GM18499 (cell line): ENCODE measurements around the gene KRT34.
"Not testable (repeated sequence)": the region's sequence is repeated elsewhere in the genome, so short reads cannot be mapped to it uniquely, and the experiment has no call there.

Experiments used
- ATAC-seq: cut with Tn5 transposase; IDR thresholded peaks from one replicate; pipeline ENCODE4 v1.9.1; 2021; ENCODE audit warnings: moderate number of reproducible peaks; ENCODE audit not compliant: insufficient read depth, unreplicated experiment

KRT34 gene

DNA sequence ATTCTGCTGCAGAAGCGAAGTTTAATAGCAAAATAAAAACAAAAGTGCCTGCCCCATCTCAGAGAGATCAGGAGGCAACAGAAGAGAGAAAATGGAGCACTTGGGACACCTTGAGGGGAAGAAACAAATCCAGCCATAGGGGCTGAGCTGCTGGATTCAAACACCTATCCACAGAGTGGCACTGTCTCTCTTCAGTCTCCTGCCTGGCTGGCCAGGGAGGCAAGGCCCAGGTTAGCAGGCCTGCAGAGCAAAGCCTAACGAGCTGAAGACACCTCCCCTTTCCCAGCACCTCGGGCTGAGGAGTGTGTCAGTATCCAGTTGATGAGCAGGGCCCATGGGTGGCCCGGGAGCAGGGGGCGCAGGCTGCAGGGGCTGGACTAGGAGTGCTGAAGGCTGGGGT, 24.1 kb upstream of the KRT34 start:
- no peak for ATAC-seq

DNA sequence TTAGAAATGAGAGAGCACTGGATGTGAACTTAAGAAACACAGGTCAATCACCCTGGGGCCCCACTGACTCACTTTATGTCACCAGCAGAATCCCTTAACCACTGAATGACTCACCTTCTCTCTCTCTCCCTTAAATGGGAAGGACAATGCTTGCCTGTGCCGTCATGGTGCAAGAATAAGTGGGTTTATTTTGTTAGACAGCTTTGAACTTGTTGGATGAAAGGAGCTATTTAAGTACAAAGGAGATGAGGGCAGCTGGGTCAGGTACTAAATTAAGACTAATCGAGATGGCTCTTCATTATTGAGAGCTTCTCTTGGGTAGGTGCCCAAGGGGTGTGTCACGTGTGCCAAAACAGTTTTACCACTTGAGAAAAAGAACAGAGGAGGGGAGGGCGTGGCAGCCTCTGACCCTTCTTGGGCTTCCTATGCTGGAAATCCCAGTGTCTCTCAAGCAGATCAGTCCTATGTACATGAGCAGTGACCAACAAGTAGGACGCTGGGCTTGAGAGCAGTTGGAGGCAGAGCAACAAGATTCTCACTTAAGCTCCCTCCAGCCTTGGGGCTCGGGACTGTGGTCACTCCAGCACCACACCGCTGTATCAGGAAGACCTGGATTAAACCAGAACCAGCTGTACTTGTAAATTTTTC, 22.0 kb upstream of the KRT34 start:
- ATAC-seq = no peak

DNA sequence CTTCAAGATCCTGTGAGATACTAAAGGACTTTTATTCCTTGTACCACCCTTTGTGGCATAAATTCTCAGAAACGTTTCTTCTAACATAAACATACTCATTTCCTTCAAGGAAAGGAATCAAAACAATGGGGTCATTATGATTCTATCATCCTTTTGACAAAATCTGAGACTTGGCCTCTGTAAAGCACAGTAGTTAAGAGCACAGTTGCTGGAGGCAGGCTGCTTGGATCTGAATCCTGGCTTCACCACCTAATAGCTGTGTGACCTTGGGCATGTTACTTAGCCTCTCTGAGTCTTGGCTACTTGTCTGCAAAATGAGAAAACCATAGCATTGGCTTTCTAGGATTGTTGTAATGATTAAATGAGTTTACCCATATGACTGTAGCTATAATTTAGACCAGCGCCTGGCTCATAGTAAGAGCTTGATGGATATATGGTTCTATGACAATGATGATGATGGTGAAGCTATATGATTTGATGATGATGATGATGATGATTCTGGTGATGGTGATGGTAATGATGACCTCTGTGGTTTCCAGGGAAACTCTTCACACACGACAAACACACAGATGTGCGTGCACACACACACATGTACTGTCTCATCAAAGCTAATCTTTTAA, 21.4 kb upstream of the KRT34 start:
- ATAC-seq = no peak

DNA sequence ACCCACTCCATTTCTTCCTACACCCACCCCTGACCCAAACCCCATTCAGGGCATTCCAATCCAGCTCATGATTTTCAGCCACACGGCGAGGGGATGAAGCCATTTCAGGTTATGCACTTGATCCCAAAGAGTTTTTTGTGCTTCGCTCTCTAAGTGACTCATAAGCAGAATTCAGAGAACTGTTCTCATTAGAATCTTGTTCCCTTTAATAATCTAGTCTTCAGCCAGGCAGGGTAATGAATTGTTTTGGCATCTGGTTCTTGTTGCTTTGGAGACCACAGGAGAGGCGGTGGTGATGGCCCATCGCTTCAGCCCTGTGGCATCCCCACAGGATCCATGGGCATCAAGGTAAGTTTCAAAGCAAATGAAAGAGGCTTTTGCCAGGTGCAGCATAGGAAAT, 20.1 kb upstream of the KRT34 start:
- ATAC-seq = no peak

DNA sequence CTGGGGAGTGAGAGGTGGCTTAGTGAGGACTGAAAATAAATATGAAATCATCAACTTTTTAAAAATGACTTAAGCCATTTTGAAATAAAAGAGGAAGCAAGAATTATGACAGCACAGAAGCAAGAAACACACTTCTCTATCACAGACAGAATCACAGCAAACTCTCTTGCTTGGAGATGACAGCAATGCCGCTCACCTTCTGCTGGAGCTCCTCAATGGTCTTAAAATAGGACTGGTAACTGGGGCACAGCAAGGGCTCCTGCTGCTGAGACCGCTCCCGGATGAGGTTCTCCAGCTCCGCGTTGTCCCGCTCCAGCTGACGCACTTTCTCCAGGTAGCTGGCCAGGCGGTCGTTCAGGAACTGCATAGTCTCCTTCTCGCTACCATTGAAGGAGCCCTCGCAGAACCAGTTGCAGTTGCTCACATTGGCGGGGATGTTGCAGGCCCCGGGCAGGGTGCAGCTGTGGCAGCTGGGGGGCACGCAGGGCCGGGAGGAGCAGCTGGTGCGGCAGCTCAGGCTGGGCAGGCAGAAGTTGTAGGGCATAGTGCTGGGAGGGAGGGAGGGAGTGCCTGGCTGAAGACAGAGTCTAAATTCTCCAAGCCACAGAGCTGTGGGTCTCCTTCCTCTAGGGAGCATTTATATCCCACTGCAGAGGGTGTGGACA, 15.0 kb upstream of the KRT34 start, which contains the start of gene KRT31:
TSS of gene KRT31 (minus strand) at position 613 of the 665 bp plus-strand sequence. CDS start at position 544, 69 bp downstream.
- no peak for ATAC-seq

DNA sequence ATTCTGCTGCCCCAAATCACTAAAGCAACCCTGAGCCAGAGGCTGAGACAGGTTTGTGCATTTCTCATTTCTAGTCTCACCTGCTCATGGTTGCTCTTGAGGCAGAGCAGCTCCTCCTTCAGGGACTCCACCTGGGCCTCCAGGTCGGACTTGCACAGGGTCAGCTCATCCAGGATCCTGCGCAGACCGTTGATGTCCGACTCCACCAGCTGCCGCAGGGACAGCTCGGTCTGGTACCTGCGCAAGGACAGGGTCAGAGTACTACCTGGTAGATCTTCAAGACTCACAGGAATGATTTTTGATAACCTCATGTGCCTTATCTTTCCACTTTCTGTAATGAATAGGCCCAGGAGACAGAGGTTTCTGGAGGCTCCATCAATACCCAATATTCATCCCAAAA, 14.2 kb upstream of the KRT34 start:
- no peak for ATAC-seq

DNA sequence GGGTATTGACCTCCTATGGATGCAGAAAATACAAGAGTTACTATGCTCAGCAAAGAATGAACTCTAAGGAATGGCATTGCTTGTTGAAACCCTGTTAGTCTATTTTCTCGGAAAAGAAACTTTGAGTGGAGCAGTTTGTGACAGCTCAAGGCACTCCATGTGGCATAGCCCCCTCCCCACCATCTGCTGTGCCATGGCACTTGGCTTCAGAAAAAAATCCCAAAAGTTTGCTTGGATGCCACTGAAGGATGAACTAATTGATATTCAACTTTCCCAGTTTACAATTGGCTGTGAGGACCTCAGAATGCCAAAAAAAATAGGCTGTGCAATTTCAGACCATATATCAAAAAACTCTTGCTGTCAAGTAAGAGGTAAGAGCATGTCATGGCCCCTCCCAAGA, 13.5 kb upstream of the KRT34 start:
- no peak for ATAC-seq

DNA sequence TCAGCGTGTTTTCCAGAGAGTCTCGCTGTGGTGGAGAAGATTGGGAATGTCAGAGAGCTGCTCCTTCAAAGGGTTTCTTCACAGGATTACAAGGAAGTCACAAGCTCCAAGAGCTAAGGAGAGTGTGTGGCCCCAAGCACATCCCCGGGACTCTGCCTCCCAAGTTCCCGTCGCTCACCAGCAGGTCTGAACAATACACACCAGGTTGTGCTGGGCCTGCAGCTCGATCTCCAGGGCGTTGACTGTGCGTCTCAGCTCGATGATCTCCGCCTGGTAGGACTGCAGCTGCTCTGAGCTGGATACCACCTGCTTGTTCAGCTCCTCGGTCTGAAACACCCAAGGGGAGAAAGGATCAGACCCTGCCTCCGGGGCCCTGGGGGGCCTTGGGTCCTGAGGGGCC, 12.9 kb upstream of the KRT34 start:
- ATAC-seq = not testable (repeated sequence)

DNA sequence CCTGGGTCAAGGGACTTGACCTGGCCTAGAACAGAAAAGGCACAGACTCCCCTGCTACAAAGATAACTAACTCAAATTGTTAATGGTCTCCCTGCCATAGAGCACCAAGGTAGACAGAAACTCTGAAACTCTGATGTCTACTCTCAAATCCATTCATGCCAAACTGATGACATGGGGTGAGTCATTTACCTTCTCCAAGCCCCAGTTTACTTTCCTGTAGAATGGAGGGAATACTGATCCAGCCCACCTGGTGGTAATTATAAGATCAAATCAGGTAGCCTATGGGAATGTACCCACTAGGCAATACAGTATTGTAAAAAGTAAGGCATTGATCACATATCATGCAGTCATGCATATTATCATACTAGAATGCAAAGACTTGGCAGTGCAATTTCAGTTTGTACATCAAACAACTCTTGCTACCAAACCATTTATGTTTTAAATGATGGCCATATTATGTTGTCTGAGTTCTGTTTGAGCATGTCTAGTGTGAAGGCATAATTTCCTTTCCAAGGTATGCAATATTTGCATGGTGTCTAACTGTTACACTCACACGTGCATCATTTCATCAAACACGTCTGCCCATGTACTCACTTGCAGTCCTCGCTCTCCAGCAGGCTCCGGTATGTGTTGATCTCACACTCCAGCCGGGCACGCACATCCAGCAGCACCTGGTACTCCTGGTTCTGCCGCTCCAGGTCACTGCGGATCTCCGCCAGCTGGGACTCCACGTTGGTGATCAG, 12.3 kb upstream of the KRT34 start:
- no peak for ATAC-seq

DNA sequence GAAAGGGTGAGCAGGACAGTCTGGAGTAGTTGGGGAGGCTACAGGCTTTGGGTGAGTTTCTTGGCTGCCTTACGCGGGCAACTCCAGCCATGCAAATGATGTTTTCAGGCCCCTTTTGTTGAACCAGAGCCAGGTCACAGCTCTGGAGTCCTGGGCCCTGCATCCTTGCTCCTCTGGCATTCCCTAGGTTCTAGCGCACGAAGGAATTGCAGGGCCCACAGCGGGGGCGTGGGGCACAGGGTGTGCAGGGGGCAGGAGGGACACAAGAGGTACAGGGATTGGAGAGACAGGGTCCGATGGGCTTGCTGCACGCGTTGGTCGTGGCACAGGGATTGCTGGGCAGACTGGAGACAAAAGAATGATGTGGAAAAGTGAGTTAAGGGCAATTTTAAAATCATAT, 11.7 kb upstream of the KRT34 start:
- no peak for ATAC-seq

DNA sequence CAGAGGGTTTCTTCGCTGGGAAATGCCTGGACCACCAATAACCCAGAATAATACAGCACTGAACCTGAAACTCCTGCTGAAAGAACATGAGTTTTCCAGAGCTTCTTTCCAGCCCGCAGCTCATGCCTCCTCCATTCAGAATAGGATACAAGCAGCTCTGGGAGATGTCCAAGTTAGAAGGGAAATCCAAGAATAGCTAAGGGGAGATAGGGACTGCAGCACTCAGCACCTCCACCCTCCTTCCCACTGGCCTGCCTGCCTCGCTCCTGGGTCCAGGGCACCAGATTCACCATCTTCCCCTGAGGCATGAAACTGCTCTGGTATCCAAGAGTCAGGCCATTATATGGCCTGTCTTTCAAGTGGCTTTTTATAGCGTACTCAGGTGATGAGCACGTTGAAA, 11.2 kb upstream of the KRT34 start:
- no peak for ATAC-seq

DNA sequence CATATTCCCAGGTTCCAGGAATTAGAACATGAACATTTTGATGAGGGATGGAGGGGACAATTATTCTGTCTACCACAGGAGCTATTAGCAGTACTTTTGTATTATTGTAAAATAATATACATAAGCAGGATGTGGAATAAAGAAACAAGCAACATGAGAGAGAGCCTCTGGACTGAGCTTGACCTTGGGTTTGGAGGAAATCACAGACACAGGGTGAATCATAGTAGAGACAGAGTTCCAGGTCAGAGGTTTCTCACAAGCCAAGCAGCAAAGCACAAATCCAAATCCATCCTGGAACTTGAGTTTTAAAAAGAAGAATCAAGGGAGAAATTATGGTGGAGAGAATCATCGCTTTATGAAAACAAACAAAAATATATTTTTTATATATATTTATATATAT, 10.2 kb upstream of the KRT34 start:
- ATAC-seq = no peak

DNA sequence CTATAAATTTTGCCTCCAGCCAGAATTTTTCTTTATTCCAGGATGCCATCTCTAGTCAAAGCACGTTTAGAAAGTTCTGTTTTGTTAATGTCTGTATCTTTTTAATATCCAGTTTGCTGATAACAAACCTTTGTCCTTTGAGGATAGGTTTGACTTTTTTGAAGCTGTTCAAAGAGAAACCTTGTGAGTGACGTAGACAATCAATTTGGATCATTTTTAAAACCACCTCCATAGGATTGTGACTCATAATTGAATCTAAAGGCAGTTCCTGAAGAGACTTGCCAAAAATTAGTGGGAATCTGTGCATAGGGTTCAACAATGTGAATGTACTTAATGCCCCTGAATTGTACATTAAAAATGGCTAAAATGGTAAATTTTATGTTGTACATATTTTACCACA, 9.4 kb upstream of the KRT34 start:
- ATAC-seq = no peak

DNA sequence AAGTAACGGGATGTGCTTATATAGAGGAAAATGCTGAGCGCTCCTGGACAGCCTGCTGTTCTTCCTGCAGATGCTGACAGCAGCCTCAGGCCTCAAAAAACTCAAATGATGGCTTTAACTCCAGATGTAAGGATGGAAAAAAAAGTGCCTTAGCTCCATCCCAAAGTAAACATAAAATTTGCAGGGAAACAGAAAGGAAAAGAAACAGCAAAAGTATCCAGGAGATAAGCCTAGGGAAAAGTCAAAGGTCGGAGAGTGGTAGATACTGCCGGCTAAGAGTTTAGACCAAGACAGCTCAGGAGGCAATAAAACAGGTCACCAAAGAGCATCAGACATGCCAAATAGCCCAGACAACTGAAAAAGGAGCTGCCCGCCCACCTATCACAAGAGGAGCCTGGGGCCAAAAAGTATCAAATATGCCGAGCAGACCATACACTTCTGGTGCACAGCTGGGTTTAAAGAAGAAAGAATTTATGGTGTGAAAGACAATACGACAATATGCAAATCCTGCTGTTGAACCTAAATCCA, 8.4 kb upstream of the KRT34 start:
- ATAC-seq = no peak

DNA sequence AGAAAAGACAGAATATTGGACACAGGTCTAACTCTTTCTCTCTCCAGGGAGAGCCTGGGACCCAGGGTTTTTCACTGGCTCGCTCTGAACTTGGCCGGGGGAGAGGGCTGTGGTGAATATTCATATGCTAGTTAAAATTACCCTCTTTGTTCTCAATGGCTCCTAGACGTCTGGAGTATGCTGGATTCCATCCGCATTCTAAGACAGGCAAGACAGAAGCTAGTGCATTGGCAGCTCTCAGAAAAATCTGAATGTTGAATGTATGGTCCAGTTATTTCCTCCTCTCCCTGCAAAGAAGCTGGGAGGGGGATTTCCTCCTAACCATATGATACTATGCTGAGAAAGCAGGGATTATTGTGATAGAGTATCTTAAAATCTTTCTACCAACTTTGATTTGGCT, 5.6 kb upstream of the KRT34 start:
- no peak for ATAC-seq

DNA sequence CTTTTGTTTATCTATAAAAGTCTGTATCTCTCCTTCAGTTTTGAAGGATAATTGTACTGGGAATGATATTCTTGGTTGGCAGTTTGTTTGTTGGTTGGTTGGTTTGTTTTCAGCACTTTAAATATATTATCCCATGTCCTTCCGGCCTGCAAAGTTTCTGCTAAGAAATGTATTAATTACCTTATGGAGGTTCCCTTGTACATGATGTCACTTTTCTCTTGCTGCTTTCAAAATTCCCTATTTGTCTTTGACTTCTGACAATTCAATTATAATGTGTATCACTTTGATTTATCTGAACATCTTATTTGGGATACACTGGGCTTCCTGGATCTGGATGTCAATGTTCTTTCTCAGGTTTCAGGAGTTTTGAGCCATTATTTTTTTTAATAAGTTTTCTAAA, 4.1 kb upstream of the KRT34 start:
- no peak for ATAC-seq

DNA sequence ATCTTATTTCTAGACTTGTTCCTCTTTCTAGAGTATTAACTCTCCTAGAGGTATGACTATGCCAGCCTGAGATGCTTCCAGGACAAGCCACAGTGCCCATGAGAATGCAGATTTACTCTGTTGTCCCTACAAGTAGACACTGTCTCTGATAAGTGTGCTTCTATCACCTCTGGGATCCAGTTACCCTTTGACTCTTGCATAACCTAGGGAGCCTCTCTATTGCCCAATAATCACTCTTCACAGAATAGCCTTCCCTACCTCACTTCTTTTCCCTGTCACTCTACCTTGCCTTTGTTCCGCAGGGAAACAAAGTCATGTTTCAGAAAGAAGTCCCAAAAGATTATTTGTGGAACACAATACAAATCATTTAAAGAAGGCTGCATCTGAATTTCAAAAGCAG, 1.6 kb upstream of the KRT34 start:
- ATAC-seq = no peak

DNA sequence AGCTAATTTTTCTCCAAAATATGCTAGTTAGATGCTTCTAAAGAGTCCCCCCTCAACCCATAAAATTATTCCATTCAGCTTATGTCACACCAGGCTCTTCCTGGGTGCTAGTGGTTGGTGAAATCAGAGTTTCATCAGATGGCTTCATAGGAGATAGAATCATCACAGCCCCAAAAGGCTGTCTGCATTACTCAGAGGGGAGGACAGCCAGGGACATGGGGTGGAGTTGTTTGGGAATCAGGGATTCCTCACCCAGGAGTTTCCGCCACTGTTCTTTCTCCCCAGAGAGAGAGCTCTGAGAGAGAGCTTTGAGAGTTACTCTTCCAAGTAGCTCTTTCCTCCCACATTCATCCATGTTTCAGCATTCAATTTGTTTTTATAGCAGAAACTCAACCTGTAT, 288 bp upstream of the KRT34 start:
- ATAC-seq = no peak

DNA sequence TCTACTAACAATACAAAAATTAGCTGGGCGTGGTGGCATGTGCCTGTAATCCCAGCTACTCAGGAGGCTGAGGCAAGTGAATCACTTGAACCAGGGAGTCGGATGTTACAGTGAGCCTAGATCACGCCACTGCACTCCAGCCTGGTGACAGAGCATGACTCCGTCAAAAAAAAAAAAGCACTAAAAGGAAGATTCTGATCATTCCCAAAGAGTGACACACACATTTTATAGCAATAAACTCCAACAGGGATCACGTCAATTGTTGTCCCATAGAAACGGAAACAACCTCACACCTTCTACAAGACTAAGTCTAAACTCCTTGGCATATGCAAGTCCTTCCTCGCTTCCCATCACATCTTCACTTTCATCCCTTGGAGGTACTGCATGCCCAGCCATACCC, 2.0 kb downstream of the KRT34 start:
- ATAC-seq = not testable (repeated sequence)

DNA sequence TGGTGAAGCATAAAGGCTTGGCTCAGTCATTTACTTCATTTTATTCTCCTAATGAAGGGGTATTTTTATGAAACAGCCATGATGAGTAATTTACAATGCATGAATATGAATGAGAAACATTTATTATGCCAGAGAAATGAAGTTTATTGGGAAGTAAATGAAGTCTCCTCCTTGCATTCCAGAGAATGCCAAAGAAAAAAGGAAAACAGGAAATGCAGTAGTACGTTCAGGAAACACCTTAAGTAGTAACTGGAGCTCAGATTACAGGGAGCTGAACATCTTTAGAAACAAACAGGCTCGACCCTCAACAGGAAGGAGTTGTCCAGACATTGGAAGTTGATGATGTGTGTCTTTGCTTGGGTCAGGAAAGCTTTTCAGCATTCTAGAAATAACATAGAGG, 4.6 kb downstream of the KRT34 start:
- ATAC-seq = no peak

DNA sequence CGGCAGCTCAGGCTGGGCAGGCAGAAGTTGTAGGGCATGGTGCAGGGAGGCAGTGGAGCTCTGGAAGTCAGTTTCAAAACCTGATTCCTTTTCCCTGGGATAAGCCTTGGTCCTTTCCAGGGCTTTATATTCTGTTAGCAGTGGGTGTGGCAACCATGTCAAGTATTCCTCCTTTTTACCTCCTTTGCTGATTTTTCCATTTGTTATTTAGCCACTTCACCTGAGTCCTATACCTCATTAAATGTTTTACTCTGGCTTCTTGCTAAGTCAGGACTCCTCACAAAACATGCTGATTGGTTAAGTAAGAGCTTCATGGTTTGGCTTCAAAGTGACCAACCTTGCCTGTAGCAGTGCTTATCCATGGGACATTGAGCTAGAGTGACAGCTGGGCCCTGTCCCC, 12.4 kb downstream of the KRT34 start, which contains the start of gene KRT33B:
TSS of gene KRT33B (minus strand) at position 101 of the 400 bp plus-strand sequence. CDS start at position 38, 63 bp downstream.
- ATAC-seq = no peak
